Measurements from ENCODE around the gene NR3C2.

The NR3C2 gene

GRCh38 chr4:148441986-148442831, at the start of gene NR3C2:
Gene NR3C2, minus strand, starts transcription at chr4:148442414.
- Histone ChIP-seq H3K36me3 (replicated peaks; ENCODE audit: insufficient read depth, low read length) (no peaks in the 10 kb centered on the region), H3K4me3 (ENCODE audit: low read length) (peak within 1 kb of the TSS; percentile 91), H3K27me3 (replicated peaks; ENCODE audit: insufficient read depth, low read length) (peaks cover 23% of the 10 kb centered on the region), H3K9me2 (replicated peaks; ENCODE audit: insufficient read depth, low read length) (no peaks in the 10 kb centered on the region), H3K4me1 (ENCODE audit: low read length) (no peaks in the 10 kb centered on the region), H4K20me1 (ENCODE audit: insufficient read depth, low read length) (no peaks in the 10 kb centered on the region), H3K4me2 (ENCODE audit: low read depth, low read length) (peak within 1 kb of the TSS; percentile 97), H3F3A (ENCODE audit: insufficient read depth, low read length) (0 out of 2 replicates have a peak, but pooled peaks cover 8% of the 10 kb centered on the region), H3K9me3 (replicated peaks; ENCODE audit: insufficient read depth, low read length) (no peaks in the 10 kb centered on the region), H3K9ac (ENCODE audit: low read length) (peak within 1 kb of the TSS; percentile 54), H2AFZ (ENCODE audit: low read length) (peak within 1 kb of the TSS; percentile 95), H3K79me2 (ENCODE audit: low read length) (no peaks in the 10 kb centered on the region), H3K27ac (ENCODE audit: low read length) (peak within 1 kb of the TSS; percentile 44; the same call in 1 of the 2 replicates)
- peak; percentile 99 for DNase-seq
- TF ChIP-seq CTCF (IDR thresholded peaks at IDR 0.05; ENCODE audit: low read length) (no peak), EZH2 (optimal IDR thresholded peaks at IDR 0.05; ENCODE audit: low read depth, low read length) (no peak), EZH2phosphoT487 (IDR thresholded peaks at IDR 0.05; ENCODE audit: low read length) (no peak)

GRCh38 chr4:148487181-148487580, 45.0 kb upstream of the NR3C2 start:
- Histone ChIP-seq H3K27ac (ENCODE audit: low read length) (no peak overlapping the region), H2AFZ (ENCODE audit: low read length) (no peak overlapping the region), H3K4me3 (ENCODE audit: low read length) (no peak overlapping the region), H3K79me2 (ENCODE audit: low read length) (no peaks in the 10 kb centered on the region), H3K27me3 (replicated peaks; ENCODE audit: insufficient read depth, low read length) (no peaks in the 10 kb centered on the region), H3K4me1 (ENCODE audit: low read length) (no peaks in the 10 kb centered on the region), H3K9me3 (replicated peaks; ENCODE audit: insufficient read depth, low read length) (no peaks in the 10 kb centered on the region), H3K9ac (ENCODE audit: low read length) (no peak overlapping the region), H3F3A (ENCODE audit: insufficient read depth, low read length) (no peaks in the 10 kb centered on the region), H4K20me1 (ENCODE audit: insufficient read depth, low read length) (no peaks in the 10 kb centered on the region), H3K4me2 (ENCODE audit: low read depth, low read length) (no peak overlapping the region), H3K9me2 (replicated peaks; ENCODE audit: insufficient read depth, low read length) (no peaks in the 10 kb centered on the region), H3K36me3 (replicated peaks; ENCODE audit: insufficient read depth, low read length) (no peaks in the 10 kb centered on the region)
- TF ChIP-seq CTCF (IDR thresholded peaks at IDR 0.05; ENCODE audit: low read length) (no peak), EZH2phosphoT487 (IDR thresholded peaks at IDR 0.05; ENCODE audit: low read length) (no peak), EZH2 (optimal IDR thresholded peaks at IDR 0.05; ENCODE audit: low read depth, low read length) (no peak)
- DNase-seq = no peak

- Histone ChIP-seq H3K27ac (ENCODE audit: low read length) (no peak overlapping the region), H3K9me3 (replicated peaks; ENCODE audit: insufficient read depth, low read length) (no peaks in the 10 kb centered on the region), H3K79me2 (ENCODE audit: low read length) (no peaks in the 10 kb centered on the region), H3K4me3 (ENCODE audit: low read length) (no peak overlapping the region), H3K4me2 (ENCODE audit: low read depth, low read length) (no peak overlapping the region), H3F3A (ENCODE audit: insufficient read depth, low read length) (no peaks in the 10 kb centered on the region), H2AFZ (ENCODE audit: low read length) (no peak overlapping the region), H3K27me3 (replicated peaks; ENCODE audit: insufficient read depth, low read length) (no peaks in the 10 kb centered on the region), H3K36me3 (replicated peaks; ENCODE audit: insufficient read depth, low read length) (no peaks in the 10 kb centered on the region), H3K4me1 (ENCODE audit: low read length) (no peaks in the 10 kb centered on the region), H4K20me1 (ENCODE audit: insufficient read depth, low read length) (no peaks in the 10 kb centered on the region), H3K9ac (ENCODE audit: low read length) (no peak overlapping the region), H3K9me2 (replicated peaks; ENCODE audit: insufficient read depth, low read length) (no peaks in the 10 kb centered on the region)
- no peak for DNase-seq
- TF ChIP-seq CTCF (IDR thresholded peaks at IDR 0.05; ENCODE audit: low read length) (no peak), EZH2 (optimal IDR thresholded peaks at IDR 0.05; ENCODE audit: low read depth, low read length) (no peak), EZH2phosphoT487 (IDR thresholded peaks at IDR 0.05; ENCODE audit: low read length) (no peak)
Measured at GRCh38 chr4:148481636-148482035, 39.4 kb upstream of the NR3C2 start.
